IMR-90 (cell line): Measurements from ENCODE around the gene GPR35. TPM values are rescaled to one million over a fixed set of nuclear protein-coding genes. Genes with fewer than 3 reads are reported as not detected.

Experiments used
- ATAC-seq: fragments of 200-7000 bp; cut with Tn5 transposase; 2 replicates; pipeline ENCODE4 v1.9.1; 2020; ENCODE audit warnings: low read depth, mild to moderate bottlenecking, moderate library complexity
- BruUV-seq: library from RNA; stranded (reverse); fragments of 400-500 nt; replicated peaks from 2 replicates; lab custom pipeline; 2021; lab: Mats Ljungman, UMichigan
- CTCF ChIA-PET: fragments of 300-600 bp; formaldehyde crosslinking; extraction: SDS; loops from one replicate; lab custom pipeline; 2021; ENCODE audit warnings: antibody characterized with exemption; lab: Yijun Ruan, JAX
- POLR2A ChIA-PET: fragments of 300-600 bp; sonication (Branson Sonifier 250); formaldehyde crosslinking; loops from one replicate; lab custom pipeline; 2022; ENCODE audit warnings: antibody characterized with exemption; ENCODE audit not compliant: unreplicated experiment; lab: Charles Lee
- DNase-seq: peaks from one replicate; pipeline ENCODE4 v3.0.0; 2013
- H2AFZ ChIP-seq: replicated peaks from 2 replicates; pipeline ENCODE3; 2013; ENCODE audit warnings: low read length, mild to moderate bottlenecking; ENCODE audit not compliant: poor library complexity
- H2AK5ac ChIP-seq: 2 replicates; pipeline ENCODE4 v1.6.1; 2013; ENCODE audit warnings: low read depth, low read length, inconsistent platforms
- H2AK9ac ChIP-seq: replicated peaks from 2 replicates; pipeline ENCODE3; 2013; ENCODE audit warnings: mild to moderate bottlenecking, low read depth, low read length, moderate library complexity; ENCODE audit not compliant: poor library complexity
- H2BK120ac ChIP-seq: 2 replicates; pipeline ENCODE4 v1.6.1; 2013; ENCODE audit warnings: low read depth, low read length, inconsistent platforms
- H2BK15ac ChIP-seq: 3 replicates; pipeline ENCODE4 v1.6.1; 2013; ENCODE audit warnings: low read depth, low read length, inconsistent platforms
- H2BK20ac ChIP-seq: 2 replicates; pipeline ENCODE4 v1.6.1; 2013; ENCODE audit warnings: low read depth, mild to moderate bottlenecking, inconsistent platforms, low read length, moderate library complexity
- H2BK5ac ChIP-seq: 2 replicates; pipeline ENCODE4 v1.6.1; 2013; ENCODE audit warnings: mild to moderate bottlenecking, low read depth, low read length, inconsistent platforms; ENCODE audit not compliant: poor library complexity, severe bottlenecking
- H3K14ac ChIP-seq: replicated peaks from 2 replicates; pipeline ENCODE4 v1.6.1; 2013; ENCODE audit warnings: low read depth, low read length, inconsistent platforms
- H3K18ac ChIP-seq: 2 replicates; pipeline ENCODE4 v1.6.1; 2013; ENCODE audit warnings: low read depth, low read length, control low read depth
- H3K23ac ChIP-seq: 2 replicates; pipeline ENCODE4 v1.6.1; 2013; ENCODE audit warnings: low read depth, low read length, inconsistent platforms
- H3K27ac ChIP-seq: 2 replicates; pipeline ENCODE4 v1.5.1; 2013; ENCODE audit warnings: mild to moderate bottlenecking, control low read depth, low read length; ENCODE audit not compliant: insufficient read depth
- H3K27me3 ChIP-seq: 2 replicates; pipeline ENCODE4 v1.6.1; 2013; ENCODE audit warnings: low read length; ENCODE audit not compliant: control insufficient read depth, insufficient read depth
- H3K36me3 ChIP-seq: 2 replicates; pipeline ENCODE4 v1.6.1; 2013; ENCODE audit warnings: low read length, mixed read lengths; ENCODE audit not compliant: control insufficient read depth, insufficient read depth
- H3K4ac ChIP-seq: 2 replicates; pipeline ENCODE4 v1.6.1; 2013; ENCODE audit warnings: low read depth, low read length, inconsistent platforms
- H3K4me1 ChIP-seq: 2 replicates; pipeline ENCODE4 v1.6.1; 2013; ENCODE audit warnings: low read length, mixed read lengths; ENCODE audit not compliant: control insufficient read depth, insufficient read depth
- H3K4me2 ChIP-seq: 2 replicates; pipeline ENCODE4 v1.6.1; 2013; ENCODE audit warnings: low read depth, mild to moderate bottlenecking, control low read depth, low read length, moderate library complexity
- H3K4me3 ChIP-seq: 2 replicates; pipeline ENCODE4 v1.5.1; 2013; ENCODE audit warnings: low read depth, mild to moderate bottlenecking, control low read depth, low read length, moderate library complexity; ENCODE audit not compliant: insufficient read depth
- H3K56ac ChIP-seq: 2 replicates; pipeline ENCODE4 v1.6.1; 2013; ENCODE audit warnings: low read length, inconsistent platforms; ENCODE audit not compliant: insufficient read depth; ENCODE audit errors: extremely low read depth
- H3K79me1 ChIP-seq, 2 experiments: 2 replicates each; pipeline ENCODE4 v1.6.1; 2013; ENCODE audit warnings: low read length in 2 of 2, inconsistent platforms in 1 of 2, low read depth in 1 of 2
- H3K9ac ChIP-seq: 2 replicates; pipeline ENCODE4 v1.6.1; 2013; ENCODE audit warnings: low read depth, low read length, control low read depth
- H3K9me1 ChIP-seq: 2 replicates; pipeline ENCODE4 v1.6.1; 2013; ENCODE audit warnings: low read length, inconsistent platforms; ENCODE audit not compliant: insufficient read depth
- H3K9me3 ChIP-seq: 2 replicates; pipeline ENCODE4 v1.6.1; 2013; ENCODE audit warnings: low read length; ENCODE audit not compliant: control insufficient read depth, insufficient read depth
- H4K20me1 ChIP-seq: 2 replicates; pipeline ENCODE4 v1.6.1; 2013; ENCODE audit warnings: low read length, inconsistent platforms; ENCODE audit not compliant: insufficient read depth
- H4K5ac ChIP-seq: 2 replicates; pipeline ENCODE4 v1.6.1; 2013; ENCODE audit warnings: mild to moderate bottlenecking, low read depth, low read length, control low read depth
- H4K8ac ChIP-seq, 2 experiments: 2 replicates each; pipeline ENCODE4 v1.6.1; 2013; ENCODE audit warnings: low read depth in 2 of 2, low read length in 2 of 2, control low read depth in 1 of 2, inconsistent platforms in 1 of 2
- H4K91ac ChIP-seq: 2 replicates; pipeline ENCODE4 v1.6.1; 2013; ENCODE audit warnings: low read depth, low read length, inconsistent platforms; ENCODE audit not compliant: insufficient read depth
- BHLHE40 ChIP-seq: fragments of 150-350 bp; IDR thresholded peaks from 2 replicates; pipeline ENCODE4 v1.6.1; 2016; ENCODE audit warnings: mild to moderate bottlenecking, low read depth, low read length
- CEBPB ChIP-seq: IDR thresholded peaks from 2 replicates; pipeline ENCODE4 v1.6.1; 2012; ENCODE audit warnings: low read depth, low read length, improper control_type of control experiment
- CHD1 ChIP-seq: IDR thresholded peaks from 2 replicates; pipeline ENCODE4 v1.6.1; 2012; ENCODE audit warnings: low read depth, low read length, improper control_type of control experiment
- CTCF ChIP-seq: conservative IDR thresholded peaks from 2 replicates; pipeline ENCODE4 v1.5.1; 2012; ENCODE audit warnings: mild to moderate bottlenecking, low read depth, low read length, improper control_type of control experiment
- ELK1 ChIP-seq: fragments of 150-350 bp; IDR thresholded peaks from 2 replicates; pipeline ENCODE4 v1.6.1; 2016; ENCODE audit warnings: low read depth, mild to moderate bottlenecking, low read length, moderate library complexity, borderline replicate concordance
- MAFK ChIP-seq: IDR thresholded peaks from 2 replicates; pipeline ENCODE4 v1.6.1; 2012; ENCODE audit warnings: low read depth, low read length, improper control_type of control experiment
- MXI1 ChIP-seq: IDR thresholded peaks from 2 replicates; pipeline ENCODE4 v1.6.1; 2012; ENCODE audit warnings: low read depth, mild to moderate bottlenecking, low read length, moderate library complexity, borderline replicate concordance
- NFE2L2 ChIP-seq: fragments of 150-350 bp; IDR thresholded peaks from 2 replicates; pipeline ENCODE4 v1.6.1; 2016; ENCODE audit warnings: low read depth, mild to moderate bottlenecking, low read length
- POLR2A ChIP-seq: IDR thresholded peaks from 2 replicates; pipeline ENCODE4 v1.6.1; 2012; ENCODE audit warnings: mild to moderate bottlenecking, low read depth, low read length
- RAD21 ChIP-seq: IDR thresholded peaks from 2 replicates; pipeline ENCODE4 v1.6.1; 2012; ENCODE audit warnings: low read length, improper control_type of control experiment
- RCOR1 ChIP-seq: IDR thresholded peaks from 2 replicates; pipeline ENCODE4 v1.6.1; 2012; ENCODE audit warnings: mild to moderate bottlenecking, low read length, improper control_type of control experiment; ENCODE audit not compliant: insufficient replicate concordance
- SMC3 ChIP-seq: fragments of 150-350 bp; IDR thresholded peaks from 2 replicates; pipeline ENCODE4 v1.6.1; 2016; ENCODE audit warnings: low read depth, mild to moderate bottlenecking, antibody characterized with exemption, low read length, moderate library complexity
- WGBS, 2 experiments: methylation state at CpG; one replicate each; pipeline versions ENCODE4 v1.1.5 to v1.1.7; 2013; ENCODE audit warnings: missing lambda C conversion rate in 2 of 2; ENCODE audit not compliant: insufficient read length in 1 of 2; ENCODE audit errors: extremely low coverage in 2 of 2; 5-methylcytosine and 5-hydroxymethylcytosine counted together
- dilution Hi-C: fragments of 300-500 bp; cut with HindIII; formaldehyde crosslinking; loops from one replicate; pipeline ENCODE4 v1.14.3; 2018; ENCODE audit warnings: low sequenced_read_pairs; ENCODE audit not compliant: unreplicated experiment
- in situ Hi-C: fragments of 300-500 bp; cut with MboI; formaldehyde crosslinking; loops from 3 replicates; pipeline ENCODE4 v1.14.3; 2019; ENCODE audit warnings: low sequenced_read_pairs, inconsistent platforms, mixed read lengths
- intact Hi-C: fragments of 100-400 bp; cut with micrococcal nuclease; formaldehyde crosslinking; loops from 2 replicates; pipeline ENCODE4 v1.10.0; 2022
- polyA plus RNA-seq, 3 experiments: library from polyadenylated mRNA; depleted of rRNA; stranded (reverse); fragments of >200 nt; gene quantifications; 2 replicates each; pipeline ENCODE4 v1.2.3, GENCODE V29; 2012; ENCODE audit warnings: low replicate concordance in 1 of 3
- total RNA-seq: library from RNA; depleted of rRNA; stranded (reverse); fragments of >200 nt; gene quantifications from 2 replicates; pipeline ENCODE4 v1.2.3, GENCODE V29; 2012

The GPR35 gene
- total and polyA plus RNA-seq, 2 of the 4 experiments (the other 2 are of a cell fraction) = 0.31 TPM; not detected in 1

GRCh38 chr2:240604939-240605716, 20.2 kb upstream of the GPR35 start (continued):
- TF ChIP-seq SMC3 = no peak

GRCh38 chr2:240605867-240606743, 19.2 kb upstream of the GPR35 start:
- ATAC-seq = no peak
- peaks cover 1% of the 10 kb centered on the region; the same call in 1 of the 2 replicates for H3K36me3 ChIP-seq
- no peak overlapping the region for H3K4ac ChIP-seq
- H4K91ac ChIP-seq = no peak overlapping the region
- H2AK9ac ChIP-seq = no peak overlapping the region
- no peak overlapping the region for H2AFZ ChIP-seq
- H2BK15ac ChIP-seq = no peak overlapping the region
- no peak overlapping the region for H2AK5ac ChIP-seq
- H3K14ac ChIP-seq = no peak overlapping the region
- WGBS, 2 experiments = 93% methylated on average over 4 of the region's 12 CpGs; no CpG with 5 or more reads in 1 of the 2 experiments
- no peaks in the 10 kb centered on the region for H3K4me1 ChIP-seq
- H3K56ac ChIP-seq = no peak overlapping the region
- no peak overlapping the region for H3K9ac ChIP-seq
- no peak overlapping the region for H3K18ac ChIP-seq
- H3K27ac ChIP-seq = no peak overlapping the region
- no peaks in the 10 kb centered on the region for H3K27me3 ChIP-seq
- no peaks in the 10 kb centered on the region for H3K79me1 ChIP-seq
- no peaks in the 10 kb centered on the region; the same call in 1 of the 2 replicates for H3K9me1 ChIP-seq
- no peak overlapping the region for H3K4me3 ChIP-seq
- no peak overlapping the region for H3K23ac ChIP-seq
- no peaks in the 10 kb centered on the region for H4K20me1 ChIP-seq
- no peak for DNase-seq
- dilution Hi-C loops (no loop called here), in situ Hi-C loops (no loop called here), intact Hi-C loops (no loop called here)
- H2BK5ac ChIP-seq = no peak overlapping the region
- no peak overlapping the region for H4K5ac ChIP-seq
- H2BK120ac ChIP-seq = no peak overlapping the region
- H3K4me2 ChIP-seq = no peak overlapping the region
- no peaks in the 10 kb centered on the region for H3K9me3 ChIP-seq
- BruUV-seq = no TSS peak
- POLR2A ChIA-PET = no interaction called here
- H4K8ac ChIP-seq = no peak overlapping the region
- CTCF ChIA-PET = no interaction called here
- no peak overlapping the region for H2BK20ac ChIP-seq
- TF ChIP-seq CTCF (no peak), CEBPB (no peak), CHD1 (no peak), RCOR1 (no peak), NFE2L2 (no peak), BHLHE40 (no peak), POLR2A (no peak), RAD21 (no peak), MAFK (no peak), ELK1 (no peak), MXI1 (no peak)
